EH (cell line): ENCODE results near the gene PTPRN2.

Experiments used
- DNase-seq: peaks from one replicate; pipeline ENCODE4 v3.0.0-alpha.2; 2015; ENCODE audit warnings: low read depth

Gene PTPRN2

GRCh38 chr7:157832006-157832405, 755.6 kb downstream of the PTPRN2 start:
- no peak for DNase-seq

DNA sequence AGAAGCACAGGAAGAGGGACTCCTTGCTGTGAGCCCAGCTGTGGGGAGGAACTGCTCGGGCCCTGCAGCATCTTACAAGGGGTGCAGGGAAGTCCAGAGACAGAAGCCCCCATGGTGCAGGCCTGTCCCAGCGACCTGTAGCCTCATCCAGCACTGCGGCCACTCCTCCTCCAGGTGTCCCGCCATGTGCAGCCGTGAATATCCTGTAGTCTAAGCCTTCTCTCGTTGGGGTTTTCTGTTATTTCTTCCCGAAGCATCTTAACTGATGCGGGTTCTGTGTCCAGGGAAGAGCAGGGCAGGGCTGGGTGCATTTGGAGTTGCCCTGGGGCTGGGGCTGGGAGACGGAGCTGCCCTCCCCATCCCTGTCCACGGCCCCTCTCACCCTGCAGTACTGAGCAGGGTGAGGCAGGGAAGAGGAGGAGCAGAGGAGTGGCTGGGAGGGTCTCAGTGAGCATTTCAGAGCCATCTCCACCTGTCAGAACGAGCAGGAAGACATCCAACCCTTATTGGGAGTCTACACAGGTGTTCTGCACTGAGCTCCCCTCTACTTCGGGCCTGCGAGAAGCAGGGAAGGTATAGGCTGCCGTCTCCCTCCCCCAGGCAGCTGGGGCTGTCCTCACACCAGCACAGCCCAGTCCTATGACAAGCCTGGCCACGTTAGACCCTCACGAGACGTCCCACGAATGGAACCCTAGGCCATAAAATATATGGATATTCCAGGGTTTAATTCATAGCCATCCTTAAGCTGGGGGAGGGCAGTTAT, 756.3 kb downstream of the PTPRN2 start:
- no peak for DNase-seq

- DNase-seq, result no peak
Measured at GRCh38 chr7:157830331-157830730, 757.3 kb downstream of the PTPRN2 start.

- no peak for DNase-seq
Measured at GRCh38 chr7:157829491-157829890, 758.1 kb downstream of the PTPRN2 start.

DNA sequence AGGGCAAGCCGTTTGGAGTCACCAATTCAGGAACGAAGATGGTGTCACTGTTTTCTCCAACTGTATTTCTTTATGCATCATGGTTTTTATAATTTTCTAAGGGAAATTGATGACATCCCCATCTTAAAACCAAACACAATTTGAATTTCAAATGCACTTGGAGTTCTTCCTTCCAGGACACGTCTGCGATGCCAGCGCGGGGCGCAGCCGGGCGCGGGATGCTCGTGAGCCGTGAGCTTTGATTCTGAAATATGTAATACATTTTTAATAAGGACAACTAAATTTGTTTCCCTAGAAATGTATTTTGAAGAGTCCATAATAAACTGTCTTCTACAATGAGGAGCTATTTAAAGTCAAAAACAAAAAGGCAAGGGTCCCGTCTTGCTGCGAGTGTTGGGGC, 758.7 kb downstream of the PTPRN2 start:
- DNase-seq, result no peak

GRCh38 chr7:157828190-157828589, 759.4 kb downstream of the PTPRN2 start:
- DNase-seq, result no peak

DNA sequence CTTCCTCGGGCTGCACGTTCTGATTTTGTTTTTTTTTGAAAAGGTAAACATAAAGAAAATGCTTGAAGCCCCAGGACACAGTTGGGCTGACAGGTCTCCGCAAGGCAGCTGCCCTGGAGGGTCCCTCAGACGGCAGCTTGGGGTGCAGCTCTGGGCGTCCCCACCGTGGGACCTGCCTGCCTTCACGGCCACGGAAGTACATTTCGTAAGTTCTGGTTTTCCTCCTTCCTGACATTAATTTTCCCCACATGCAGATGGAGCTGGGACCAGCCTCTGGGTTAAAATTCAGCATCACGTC, 759.8 kb downstream of the PTPRN2 start:
- DNase-seq, result no peak

DNA sequence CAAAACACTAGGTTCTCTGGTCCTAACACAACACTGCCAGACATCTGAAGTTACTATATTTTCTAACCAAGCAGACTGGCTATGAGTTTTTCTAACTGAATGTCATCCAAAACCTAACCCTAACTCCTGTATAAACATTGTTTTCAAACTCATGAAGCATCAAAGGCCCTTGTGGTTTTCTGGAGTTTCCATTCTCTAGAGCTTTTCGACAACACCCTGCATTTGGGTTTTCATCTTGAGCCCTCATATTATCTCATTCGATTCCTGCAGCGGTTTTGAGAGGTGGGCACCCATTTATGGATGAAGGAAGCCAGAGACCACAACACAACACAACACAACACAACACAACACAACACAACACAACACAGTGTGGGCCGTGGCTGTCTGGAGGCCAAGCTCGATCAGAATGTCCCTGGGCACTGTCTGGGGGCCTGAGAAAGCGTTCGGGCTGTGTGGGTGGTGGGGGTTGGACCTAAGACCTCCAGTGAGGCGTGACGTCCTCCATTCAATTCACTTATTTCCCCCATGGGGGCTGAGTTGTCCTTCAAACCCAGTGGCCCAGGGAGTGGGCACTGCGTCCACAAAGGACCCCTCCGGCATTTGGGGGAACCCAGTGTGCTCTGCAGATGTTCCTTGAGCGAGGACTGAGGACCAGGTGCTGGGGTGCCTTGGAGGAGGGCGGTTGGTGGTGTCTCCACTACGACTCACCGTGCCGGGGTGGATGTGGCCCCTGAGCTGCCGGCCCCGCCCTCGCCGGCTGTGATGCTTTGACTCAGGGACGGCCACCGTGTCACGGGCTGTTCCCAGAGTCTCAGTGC, 760.4 kb downstream of the PTPRN2 start:
- no peak for DNase-seq

DNA sequence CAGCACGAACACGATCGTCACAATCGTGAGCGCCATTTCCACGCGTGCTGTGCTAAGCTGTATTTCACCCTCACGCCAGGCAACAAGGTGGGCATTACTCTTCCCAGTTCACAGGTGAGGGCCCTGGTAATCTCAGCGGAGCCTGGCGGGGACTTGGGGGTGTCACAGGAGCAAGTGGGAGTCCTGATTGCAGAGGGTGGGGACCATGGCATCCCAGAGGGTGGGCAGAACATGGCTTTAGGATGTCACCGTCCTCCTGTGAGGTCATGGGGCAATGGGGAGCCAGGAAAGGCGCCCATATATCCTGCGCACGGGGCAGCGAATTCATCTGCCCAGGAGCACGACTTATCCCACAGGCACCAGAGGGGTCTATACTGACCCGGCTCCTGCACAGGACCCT, 761.1 kb downstream of the PTPRN2 start:
- no peak for DNase-seq

DNA sequence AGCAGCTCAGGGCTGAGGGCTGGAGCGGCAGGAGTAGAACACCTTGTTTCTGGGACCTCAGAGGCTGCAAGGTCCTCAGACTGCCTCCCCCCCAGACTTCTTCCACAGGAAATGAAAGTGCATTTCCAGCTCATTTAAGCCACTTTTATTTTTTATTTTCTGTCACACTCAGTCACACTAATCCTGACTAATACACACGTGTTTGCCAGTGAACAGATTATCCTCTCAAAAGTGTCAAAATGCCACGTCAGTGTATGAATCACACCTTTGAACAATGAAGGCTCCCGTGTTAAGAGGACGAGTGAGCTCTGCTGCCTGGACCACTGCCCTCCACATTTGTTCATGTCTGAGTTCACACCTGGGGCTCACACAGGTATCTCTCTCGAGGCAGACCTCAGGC, 762.3 kb downstream of the PTPRN2 start:
- no peak for DNase-seq

- DNase-seq, result no peak
Measured at GRCh38 chr7:157824819-157825121, 762.9 kb downstream of the PTPRN2 start.

GRCh38 chr7:157824011-157824818, 763.4 kb downstream of the PTPRN2 start:
- DNase-seq, result no peak

DNA sequence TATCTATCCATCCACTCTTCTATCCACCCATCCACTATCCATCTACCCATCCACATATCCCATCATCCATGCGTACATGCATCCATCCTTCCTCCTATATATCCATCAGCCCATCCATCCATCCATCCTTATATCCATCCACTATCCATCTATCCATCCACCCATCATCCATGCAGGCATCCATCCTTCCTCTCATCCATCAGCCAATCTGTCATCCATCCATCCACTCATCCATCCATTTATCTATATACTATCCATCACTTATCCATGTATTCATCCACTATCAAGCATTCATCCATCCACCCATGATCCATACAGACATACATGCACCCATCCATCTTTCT, 765.0 kb downstream of the PTPRN2 start:
- no peak for DNase-seq

- DNase-seq, result no peak
Measured at GRCh38 chr7:157821959-157822687, 765.5 kb downstream of the PTPRN2 start.

DNA sequence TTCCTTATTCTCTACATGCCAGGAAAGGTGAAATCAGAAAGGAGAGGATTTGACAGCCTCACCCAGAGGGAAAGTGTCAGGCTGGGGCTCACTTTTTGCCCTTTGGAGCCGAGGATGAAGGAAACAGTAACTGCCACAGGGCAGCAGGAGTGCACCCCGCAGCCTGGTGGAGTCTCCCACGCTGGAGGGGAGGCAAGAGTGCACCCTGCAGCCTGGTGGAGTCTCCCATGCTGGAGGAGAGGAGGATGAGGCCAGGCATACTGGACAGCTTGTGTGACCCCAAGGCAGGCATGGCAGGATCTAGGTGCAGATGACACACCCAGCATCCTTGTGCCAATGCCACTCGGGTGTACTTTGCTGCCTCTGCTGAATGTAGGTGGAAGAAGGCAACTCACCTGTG, 766.8 kb downstream of the PTPRN2 start:
- no peak for DNase-seq

GRCh38 chr7:157819455-157819807, 768.2 kb downstream of the PTPRN2 start:
- no peak for DNase-seq

DNA sequence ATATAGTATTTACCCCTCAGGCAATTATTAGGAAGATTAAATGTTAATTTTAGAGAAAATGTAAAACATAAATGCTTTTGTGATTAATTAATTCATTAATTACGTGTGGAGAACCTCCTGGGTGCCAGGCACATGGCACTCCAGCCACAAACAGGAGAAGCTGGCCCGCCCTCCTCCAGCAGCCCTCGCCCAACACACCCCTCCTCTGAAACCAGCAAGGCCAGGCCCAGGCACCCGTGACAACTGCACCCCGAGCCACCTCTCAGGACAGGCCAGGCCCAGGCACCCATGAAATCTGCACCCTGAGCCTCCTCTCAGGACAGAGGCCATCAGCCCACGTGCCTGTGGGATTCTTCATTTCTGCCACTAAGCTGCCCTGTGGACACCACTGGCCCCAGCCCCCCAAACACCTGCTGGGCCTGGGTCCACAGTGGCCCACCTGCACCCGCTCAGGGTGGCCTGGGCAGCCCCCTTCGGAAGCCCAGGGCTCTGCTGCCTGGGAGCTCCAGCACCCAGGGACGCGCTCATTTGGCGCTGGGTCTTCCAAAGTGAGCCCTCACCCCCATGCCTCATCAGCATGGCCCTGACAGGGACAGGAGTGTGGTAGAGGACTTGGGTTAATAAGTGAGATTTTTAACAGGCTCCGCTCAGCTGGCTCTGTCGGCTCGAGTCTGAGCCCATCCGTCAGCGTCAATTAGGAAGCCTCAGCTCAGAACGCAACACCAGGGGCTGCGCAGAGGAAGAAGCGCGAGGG, 768.7 kb downstream of the PTPRN2 start:
- DNase-seq, result no peak

GRCh38 chr7:157817944-157818700, 769.5 kb downstream of the PTPRN2 start:
- no peak for DNase-seq

- DNase-seq, result no peak
Measured at GRCh38 chr7:157817433-157817832, 770.2 kb downstream of the PTPRN2 start.

DNA sequence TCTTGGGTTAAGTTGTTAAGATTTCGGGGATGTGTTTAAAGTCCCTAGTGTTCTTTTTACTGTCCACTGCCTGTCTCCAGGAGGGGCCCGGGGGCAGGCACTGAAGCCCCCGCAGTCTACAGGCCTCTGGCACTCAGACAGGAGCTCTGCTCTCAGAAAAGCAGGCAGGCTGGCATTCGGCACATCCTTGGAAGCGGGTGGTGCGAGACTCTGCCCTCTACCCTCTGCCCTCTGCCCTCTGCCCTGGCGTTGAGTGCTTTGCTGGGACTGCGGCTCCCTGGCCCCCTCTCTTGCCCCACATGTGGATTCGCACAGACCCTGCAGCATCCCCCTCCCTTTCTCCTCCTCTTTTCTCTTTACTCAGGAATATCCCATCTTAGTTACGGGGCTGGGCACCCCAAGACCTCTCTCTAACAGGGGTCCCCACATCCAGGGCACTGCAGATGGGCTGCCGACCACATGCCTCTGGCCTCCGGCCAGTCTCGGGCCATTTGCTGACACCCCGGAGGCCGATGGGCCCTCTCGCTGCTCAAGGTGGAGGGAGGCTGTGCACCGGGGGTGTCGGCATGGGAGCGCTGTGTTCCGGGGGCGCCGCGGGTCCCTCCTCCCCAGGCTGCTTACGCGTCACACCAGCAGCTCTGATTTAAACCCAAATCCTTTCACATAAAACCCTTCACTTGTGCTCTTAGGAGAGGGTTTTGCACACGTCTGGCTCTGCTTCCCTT, 770.9 kb downstream of the PTPRN2 start:
- no peak for DNase-seq
